Pancreas (tissue), 10 donors: ENCODE measurements around the gene ACAP2. TPM values are rescaled to one million over a fixed set of nuclear protein-coding genes. Genes with fewer than 3 reads are reported as not detected.

Source experiments
- ATAC-seq, 4 donors: fragments of 200-7000 bp; cut with Tn5 transposase; one replicate each; pipeline versions ENCODE4 v1.8.0 to v1.9.1; 2020; ENCODE audit warnings: mild to moderate bottlenecking in 4 of 4, moderate library complexity in 4 of 4
- DNase-seq, 6 donors: peaks; one replicate each; pipeline ENCODE4 v3.0.0-alpha.2; 2020
- FAIRE-seq: peaks from 2 replicates; lab custom pipeline; 2012; peaks lifted over from hg19 to GRCh38; lab: Jason Lieb, UNC
- H3K27ac ChIP-seq, 4 donors: fragments of 200-600 bp; sonication (generic); 1 replicate in 3 of 4; 2 replicates in 1 of 4; pipeline versions ENCODE4 v1.5.0 to v1.8.0; 2020
- H3K27me3 ChIP-seq, 4 donors: fragments of 200-600 bp; one replicate each; pipeline ENCODE4 v1.8.0; 2021
- H3K36me3 ChIP-seq, 3 donors: fragments of 200-600 bp; sonication (generic) in 1 of 3; one replicate each; pipeline versions ENCODE4 v1.5.0 to v1.8.0; 2020 to 2021
- H3K4me1 ChIP-seq, 3 donors: fragments of 200-600 bp; one replicate each; pipeline ENCODE4 v1.8.0; 2021
- H3K4me3 ChIP-seq, 4 donors: fragments of 200-600 bp; sonication (generic) in 2 of 4; one replicate each; pipeline versions ENCODE4 v1.5.0 to v1.8.0; 2020 to 2021
- H3K9me3 ChIP-seq, 4 donors: fragments of 200-600 bp; one replicate each; pipeline ENCODE4 v1.8.0; 2021
- CTCF ChIP-seq, 4 donors: fragments of 200-600 bp; sonication (generic) in 3 of 4; IDR thresholded peaks; one replicate each; pipeline versions ENCODE4 v1.5.0 to v1.8.0; 2021; ENCODE audit warnings: antibody characterized with exemption in 4 of 4
- WGBS, 2 donors: extraction: QIAGEN DNeasy Blood & Tissue Kit; methylation state at CpG; one replicate each; pipeline ENCODE4 v1.1.7; 2013; 5-methylcytosine and 5-hydroxymethylcytosine counted together
- intact Hi-C, 3 donors: fragments of 100-400 bp; cut with DNase I; formaldehyde crosslinking; loops; one replicate each; pipeline versions ENCODE4 v1.11.1 to v1.14.2; 2022
- polyA plus RNA-seq, 2 donors: library from polyadenylated mRNA; stranded (reverse); fragments of 200-250 nt; gene quantifications; one replicate each; pipeline ENCODE4 v1.2.3, GENCODE V29; 2013
- total RNA-seq, 6 donors: library from RNA; stranded (reverse); fragmentation: NEBNext Ultra II Directional in 4 of 6; extraction: Animal tissue kit (Norgen Biotek cat#: 25700) in 4 of 6; gene quantifications; one replicate each; pipeline versions ENCODE4 v1.2.1 to v1.2.4, GENCODE V29; 2021 to 2023
- donor health status: healthy with polysubstance abuse.
- donor health status: DM: no; HTN: no; CAD: no; lungs with moderate emphysema.
- donor health status: DM: no; HTN: no; CAD: no.
- donor health status: control.
- donor health status: control.
- donor health status: Bipolar disorder and iron deficiency.
- donor health status: DM: yes; HTN: yes; CAD: no.
- donor health status: DM: no; HTN: no; CAD: no.
- donor health status: DM: no; HTN: no; CAD: no.
- donor health status: DM: yes; HTN: yes; CAD: no.

The ACAP2 gene
- total and polyA plus RNA-seq, 8 donors, result 4.2 to 21.1 (median 14.7) TPM

- no peak for DNase-seq
- ATAC-seq, result no peak
- H3K36me3 ChIP-seq, result no peaks in the 10 kb centered on the region
- no peaks in the 10 kb centered on the region for H3K27me3 ChIP-seq
- no peak overlapping the region for H3K27ac ChIP-seq
- H3K4me3 ChIP-seq, result no peak overlapping the region
- 72 to 79% methylated on average over 2 of the region's 2 CpGs for WGBS, 2 donors
- intact Hi-C loops, result no loop called here
- TF ChIP-seq CTCF (IDR thresholded peaks at IDR 0.05), result no peak
- H3K4me1 ChIP-seq, result peaks cover 0 to 7% (median 0%) of the 10 kb centered on the region in 3 donors
- FAIRE-seq, result no peak
- no peaks in the 10 kb centered on the region for H3K9me3 ChIP-seq
Observed at GRCh38 chr3:195385526-195385925, 57.3 kb downstream of the ACAP2 start.

- 98 to 100% methylated on average over 1 of the region's 1 CpG for WGBS, 2 donors
- intact Hi-C loops, result no loop called here
- FAIRE-seq, result no peak
Observed at GRCh38 chr3:195384952-195385351, 57.9 kb downstream of the ACAP2 start.

GRCh38 chr3:195372220-195372619 is 70.6 kb downstream of the ACAP2 start:
- Histone ChIP-seq H3K27me3 (no peaks in the 10 kb centered on the region), H3K27ac (no peak overlapping the region), H3K4me3 (no peak overlapping the region), H3K9me3 (no peaks in the 10 kb centered on the region), H3K36me3 (no peaks in the 10 kb centered on the region), H3K4me1 (no peaks in the 10 kb centered on the region)
- no peak for FAIRE-seq
- no peak for ATAC-seq
- DNase-seq, result no peak
- intact Hi-C loops, result no loop called here
- TF ChIP-seq CTCF (IDR thresholded peaks at IDR 0.05), result no peak
- WGBS, 2 donors, result 99% methylated on average over 7 of the region's 7 CpGs

More at GRCh38 chr3:195384952-195385351, 57.9 kb downstream of the ACAP2 start:
- no peaks in the 10 kb centered on the region for H3K9me3 ChIP-seq
- peaks cover 0 to 7% (median 0%) of the 10 kb centered on the region in 3 donors for H3K4me1 ChIP-seq
- H3K27ac ChIP-seq, result no peak overlapping the region
- no peak overlapping the region for H3K4me3 ChIP-seq
- H3K27me3 ChIP-seq, result no peaks in the 10 kb centered on the region
- no peaks in the 10 kb centered on the region for H3K36me3 ChIP-seq
- ATAC-seq (no peak), DNase-seq (no peak)
- no peak for TF ChIP-seq CTCF (IDR thresholded peaks at IDR 0.05)

GRCh38 chr3:195366200-195366925 is 76.5 kb downstream of the ACAP2 start:
- intact Hi-C loops, result loop anchor here in 1 of 3 donors (10.0 kb wide), 1 partner anchor 52 kb away; no protein-coding TSS in a partner anchor
- ATAC-seq, result no peak

More at GRCh38 chr3:195366200-195366925, 76.5 kb downstream of the ACAP2 start:
- no peak for DNase-seq
- TF ChIP-seq CTCF (IDR thresholded peaks at IDR 0.05), result no peak
- Histone ChIP-seq H3K9me3 (no peaks in the 10 kb centered on the region), H3K4me1 (no peaks in the 10 kb centered on the region), H3K36me3 (no peaks in the 10 kb centered on the region), H3K27me3 (no peaks in the 10 kb centered on the region), H3K27ac (no peak overlapping the region), H3K4me3 (no peak overlapping the region)
- 97% methylated on average over 5 of the region's 5 CpGs for WGBS, 2 donors
- no peak for FAIRE-seq
